Fibroblast of the aortic adventitia (primary cell): ENCODE results near the gene TRIM3. TPM values are rescaled to one million over a fixed set of nuclear protein-coding genes. Genes with fewer than 3 reads are reported as not detected.

Source experiments
- DNase-seq: peaks from one replicate; pipeline ENCODE4 v3.0.0-alpha.2; 2010; ENCODE audit warnings: low read depth
- H3K4me3 ChIP-seq: 2 replicates; pipeline ENCODE4 v1.5.1; 2011; ENCODE audit warnings: low read depth, mild to moderate bottlenecking, control low read depth, low read length, moderate library complexity
- CTCF ChIP-seq: IDR thresholded peaks from 2 replicates; pipeline ENCODE4 v1.5.1; 2011; ENCODE audit warnings: mild to moderate bottlenecking, low read length, control low read depth, inconsistent platforms; ENCODE audit not compliant: insufficient read depth
- total RNA-seq: library from RNA; depleted of rRNA; stranded (reverse); fragments of >200 nt; gene quantifications from 2 replicates; pipeline ENCODE4 v1.2.3, GENCODE V29; 2012; ENCODE audit warnings: low replicate concordance

The TRIM3 gene
- total RNA-seq, 1 donor: 18.9 TPM

- no peak for DNase-seq
- no peak overlapping the region for H3K4me3 ChIP-seq
- TF ChIP-seq CTCF: no peak
Observed at GRCh38 chr11:6415797-6416196, 57.9 kb downstream of the TRIM3 start.

- DNase-seq: no peak
- no peak overlapping the region for H3K4me3 ChIP-seq
- no peak for TF ChIP-seq CTCF
Observed at GRCh38 chr11:6414874-6415328, 58.8 kb downstream of the TRIM3 start.

GRCh38 chr11:6413791-6414201, 59.9 kb downstream of the TRIM3 start:
- H3K4me3 ChIP-seq: no peak overlapping the region
- no peak for DNase-seq
- TF ChIP-seq CTCF: no peak

GRCh38 chr11:6411594-6412031, 62.1 kb downstream of the TRIM3 start:
- TF ChIP-seq CTCF: no peak
- H3K4me3 ChIP-seq: no peak overlapping the region
- DNase-seq: no peak

- H3K4me3 ChIP-seq: no peak overlapping the region
- DNase-seq: no peak
- TF ChIP-seq CTCF: no peak
Observed at GRCh38 chr11:6410695-6411430, 62.9 kb downstream of the TRIM3 start.

- H3K4me3 ChIP-seq: no peak overlapping the region
- TF ChIP-seq CTCF: no peak
- DNase-seq: no peak
Observed at GRCh38 chr11:6406370-6406769, 67.4 kb downstream of the TRIM3 start.

- H3K4me3 ChIP-seq: no peak overlapping the region
- no peak for TF ChIP-seq CTCF
- no peak for DNase-seq
Observed at GRCh38 chr11:6405846-6406245, 67.9 kb downstream of the TRIM3 start.
